ENCODE results near the gene KIAA1671. TPM values are rescaled to one million over a fixed set of nuclear protein-coding genes. Genes with fewer than 3 reads are reported as not detected.

The KIAA1671 gene
- total RNA-seq, 2 experiments from 2014 or later, result 6.5 to 6.8 TPM

DNA sequence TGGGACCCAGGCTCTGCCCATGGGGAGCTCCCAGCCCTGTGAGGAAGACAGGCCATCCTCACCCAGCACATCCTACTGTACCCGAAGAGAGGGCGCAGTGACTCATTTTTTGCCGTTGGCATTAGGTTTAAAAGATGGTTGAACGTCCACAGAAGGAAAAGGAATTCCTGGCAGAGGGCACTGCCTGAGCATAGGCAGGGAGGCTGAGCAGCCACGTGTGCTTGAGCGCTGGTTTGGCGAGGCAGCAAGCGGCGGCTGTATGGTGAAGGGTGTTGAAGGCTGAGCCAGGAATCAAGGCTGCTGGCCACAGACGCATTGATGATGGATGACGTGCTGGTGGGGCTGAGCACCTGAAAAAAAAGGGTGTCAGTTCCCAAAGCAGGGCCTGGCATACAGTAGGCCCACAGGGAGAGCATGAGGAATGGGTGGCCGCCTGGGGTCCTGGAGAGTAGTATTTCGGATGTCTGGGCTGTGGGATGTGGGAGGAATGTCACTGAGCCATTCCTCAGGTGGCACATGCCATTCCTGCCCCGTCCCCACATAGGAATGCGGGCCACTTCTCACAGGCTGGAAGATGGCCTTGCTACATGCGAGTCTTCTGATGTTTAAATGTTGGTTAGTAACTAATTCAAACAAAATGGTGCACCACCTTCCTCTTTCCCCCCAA is 112.5 kb downstream of the KIAA1671 start:
- no peaks in the 10 kb centered on the region for H3K36me3 Mint-ChIP-seq (ENCODE audit: low read depth)
- POLR2A ChIA-PET, result interaction anchor here (6.4 kb wide), 1 partner anchor 13 kb away, joined by 44 read pairs; no protein-coding TSS in a partner anchor
- TF ChIP-seq, protein P1, sequence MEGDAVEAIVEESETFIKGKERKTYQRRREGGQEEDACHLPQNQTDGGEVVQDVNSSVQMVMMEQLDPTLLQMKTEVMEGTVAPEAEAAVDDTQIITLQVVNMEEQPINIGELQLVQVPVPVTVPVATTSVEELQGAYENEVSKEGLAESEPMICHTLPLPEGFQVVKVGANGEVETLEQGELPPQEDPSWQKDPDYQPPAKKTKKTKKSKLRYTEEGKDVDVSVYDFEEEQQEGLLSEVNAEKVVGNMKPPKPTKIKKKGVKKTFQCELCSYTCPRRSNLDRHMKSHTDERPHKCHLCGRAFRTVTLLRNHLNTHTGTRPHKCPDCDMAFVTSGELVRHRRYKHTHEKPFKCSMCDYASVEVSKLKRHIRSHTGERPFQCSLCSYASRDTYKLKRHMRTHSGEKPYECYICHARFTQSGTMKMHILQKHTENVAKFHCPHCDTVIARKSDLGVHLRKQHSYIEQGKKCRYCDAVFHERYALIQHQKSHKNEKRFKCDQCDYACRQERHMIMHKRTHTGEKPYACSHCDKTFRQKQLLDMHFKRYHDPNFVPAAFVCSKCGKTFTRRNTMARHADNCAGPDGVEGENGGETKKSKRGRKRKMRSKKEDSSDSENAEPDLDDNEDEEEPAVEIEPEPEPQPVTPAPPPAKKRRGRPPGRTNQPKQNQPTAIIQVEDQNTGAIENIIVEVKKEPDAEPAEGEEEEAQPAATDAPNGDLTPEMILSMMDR (IDR thresholded peaks at IDR 0.05), result no peak
- no peak overlapping the region for H3K27ac Mint-ChIP-seq
- no peaks in the 10 kb centered on the region for H3K27me3 Mint-ChIP-seq
- ATAC-seq (no peak), DNase-seq (no peak)
- intact Hi-C loops (cut with micrococcal nuclease), result no loop called here
- CTCF ChIA-PET, result no interaction called here
- H3K9me3 Mint-ChIP-seq, result no peaks in the 10 kb centered on the region
- H3K4me3 Mint-ChIP-seq, result no peak overlapping the region
- H3K4me1 Mint-ChIP-seq (ENCODE audit: low read depth), result peaks cover 90% of the 10 kb centered on the region

DNA sequence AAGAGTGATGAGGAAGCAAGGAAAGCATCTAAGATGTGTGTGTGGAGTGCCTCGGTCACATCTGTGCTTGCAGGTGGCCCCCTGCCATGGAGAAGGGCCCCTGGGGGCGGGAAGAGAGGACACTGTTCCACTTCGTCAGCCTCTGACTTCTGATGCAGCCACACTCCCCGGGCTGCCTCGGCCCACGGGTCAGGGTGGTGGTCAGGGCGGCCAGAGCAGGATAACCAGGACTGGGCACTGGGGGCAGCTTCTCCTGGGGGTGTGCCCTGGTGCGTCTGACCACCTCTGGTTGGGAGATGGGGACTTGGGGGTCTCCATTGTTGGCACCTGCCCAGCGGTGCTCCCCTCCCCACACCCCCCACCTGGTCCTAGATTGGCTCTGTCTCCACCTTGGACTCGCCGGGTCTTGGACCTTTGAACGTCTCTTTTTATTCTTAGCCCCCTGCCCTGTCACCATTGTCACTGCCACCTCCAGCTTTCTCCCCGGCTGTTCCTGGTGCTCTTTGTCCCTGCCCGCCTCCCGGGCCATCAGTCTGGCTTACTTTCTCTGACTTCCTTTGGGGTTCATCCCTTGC is 114.4 kb downstream of the KIAA1671 start:
- DNase-seq (no peak), ATAC-seq (no peak)
- no peaks in the 10 kb centered on the region for H3K27me3 Mint-ChIP-seq
- H3K36me3 Mint-ChIP-seq (ENCODE audit: low read depth), result no peaks in the 10 kb centered on the region
- ChIA-PET CTCF (interaction anchor here (1.3 to 2.4 kb wide), 2 partner anchors 9 to 12 kb away, joined by 4 to 9 read pairs; no protein-coding TSS in a partner anchor), POLR2A (interaction anchor here (1.1 kb wide), 1 partner anchor 19 kb away, joined by 4 read pairs; no protein-coding TSS in a partner anchor)
- H3K4me3 Mint-ChIP-seq, result peak overlapping the region; percentile 78
- intact Hi-C loops (cut with micrococcal nuclease), result no loop called here
- no peaks in the 10 kb centered on the region for H3K9me3 Mint-ChIP-seq
- H3K4me1 Mint-ChIP-seq (ENCODE audit: low read depth), result peaks cover 90% of the 10 kb centered on the region
- TF ChIP-seq, protein P1 (IDR thresholded peaks at IDR 0.05), result no peak
- H3K27ac Mint-ChIP-seq, result peak overlapping the region; percentile 97

DNA sequence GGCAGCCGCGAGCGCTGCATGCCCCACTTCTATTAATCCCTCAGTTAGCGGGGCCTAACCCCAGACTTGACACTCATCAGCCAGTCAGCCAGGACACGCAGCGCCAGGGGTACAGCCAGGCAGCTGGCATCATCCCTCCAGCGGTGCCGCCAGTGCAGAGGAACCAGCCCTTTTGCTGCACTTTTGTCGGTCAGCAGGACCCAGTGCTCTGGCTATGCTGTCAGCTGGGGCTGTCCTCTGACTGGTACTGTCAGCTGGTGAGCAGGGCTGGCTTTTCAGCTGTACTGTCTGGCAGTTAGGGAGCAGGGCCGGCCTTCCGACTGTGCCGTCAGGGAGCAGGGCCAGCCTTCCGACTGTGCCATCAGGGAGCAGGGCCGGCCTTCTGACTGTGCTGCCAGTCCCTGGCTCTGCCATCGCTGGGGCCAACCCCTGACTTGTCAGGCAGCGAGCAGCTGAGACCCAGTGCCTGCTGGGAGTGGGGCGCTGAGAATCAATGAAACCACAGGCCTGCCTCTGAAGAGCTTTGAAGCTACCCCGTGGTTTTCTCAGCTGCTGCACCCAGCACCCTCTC is 115.4 kb downstream of the KIAA1671 start:
- ChIA-PET POLR2A (interaction anchor here (0.7 to 1.4 kb wide), 4 partner anchors 8 to 1145 kb away, joined by 3 to 12 read pairs (median 5); no protein-coding TSS in a partner anchor), CTCF (interaction anchor here (0.6 to 3.1 kb wide), 7 partner anchors 8 to 134 kb away, joined by 3 to 23 read pairs (median 8); no protein-coding TSS in a partner anchor)
- peak overlapping the region; percentile 97 for H3K27ac Mint-ChIP-seq
- intact Hi-C loops (cut with micrococcal nuclease), result no loop called here
- TF ChIP-seq, protein P1 (IDR thresholded peaks at IDR 0.05), result no peak
- peaks cover 91% of the 10 kb centered on the region for H3K4me1 Mint-ChIP-seq (ENCODE audit: low read depth)
- H3K36me3 Mint-ChIP-seq (ENCODE audit: low read depth), result peaks cover 2% of the 10 kb centered on the region
- no peaks in the 10 kb centered on the region for H3K27me3 Mint-ChIP-seq
- ATAC-seq (peak; percentile 74), DNase-seq (peak; percentile 90)
- peak overlapping the region; percentile 78 for H3K4me3 Mint-ChIP-seq
- H3K9me3 Mint-ChIP-seq, result no peaks in the 10 kb centered on the region

DNA sequence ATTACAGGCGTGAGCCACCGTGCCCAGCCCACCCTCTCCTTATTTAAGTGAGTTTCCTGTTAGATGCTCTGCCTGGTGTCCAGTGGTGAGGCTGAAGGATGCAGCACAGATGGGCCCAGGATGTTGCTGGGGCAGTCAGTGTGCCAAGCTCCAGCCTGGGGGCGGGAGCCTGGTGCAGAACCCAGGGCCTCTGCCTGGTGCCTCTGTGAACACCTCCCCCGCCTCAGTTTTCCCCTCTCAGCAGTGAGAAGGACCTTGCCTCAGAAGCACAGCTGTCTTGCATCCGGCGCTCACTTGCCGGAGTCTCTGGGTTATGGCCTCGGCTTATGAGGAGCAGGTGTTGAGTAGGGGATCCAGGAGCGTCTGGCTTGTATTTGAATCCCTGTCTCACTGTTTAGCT is 116.2 kb downstream of the KIAA1671 start:
- no peaks in the 10 kb centered on the region for H3K9me3 Mint-ChIP-seq
- intact Hi-C loops (cut with micrococcal nuclease), result no loop called here

More for the DNA sequence above, 116.2 kb downstream of the KIAA1671 start:
- H3K4me1 Mint-ChIP-seq (ENCODE audit: low read depth), result peaks cover 88% of the 10 kb centered on the region
- peak overlapping the region; percentile 78 for H3K4me3 Mint-ChIP-seq
- no peaks in the 10 kb centered on the region for H3K27me3 Mint-ChIP-seq
- ChIA-PET CTCF (interaction anchor here (0.6 to 4.9 kb wide), 10 partner anchors 8 to 134 kb away, joined by 3 to 24 read pairs (median 6); no protein-coding TSS in a partner anchor), POLR2A (interaction anchor here (0.7 to 1.4 kb wide), 6 partner anchors 8 to 1146 kb away, joined by 3 to 12 read pairs (median 5); no protein-coding TSS in a partner anchor)
- peaks cover 4% of the 10 kb centered on the region for H3K36me3 Mint-ChIP-seq (ENCODE audit: low read depth)
- DNase-seq (peak; percentile 84), ATAC-seq (peak; percentile 57)
- TF ChIP-seq, protein P1 (IDR thresholded peaks at IDR 0.05), result no peak
- peak overlapping the region; percentile 97 for H3K27ac Mint-ChIP-seq
